ENCODE measurements around the gene CDC14C.

Gene CDC14C

GRCh38 chr7:48976253-48976652, 51.9 kb downstream of the CDC14C start:
- no peak for ATAC-seq
- no peak for DNase-seq

- no peak for ATAC-seq
Observed at GRCh38 chr7:48976850-48977249, 52.5 kb downstream of the CDC14C start.

More at GRCh38 chr7:48976850-48977249, 52.5 kb downstream of the CDC14C start:
- no peak for DNase-seq
